CD4-positive, CD25-positive, alpha-beta regulatory T cell (primary cell): ENCODE results near the gene TTYH1. TPM values are rescaled to one million over a fixed set of nuclear protein-coding genes. Genes with fewer than 3 reads are reported as not detected.

Experiments used
- ATAC-seq, 2 donors: fragments of 150-1000 bp; cut with Tn5 transposase; one replicate each; pipeline ENCODE4 v1.10.0; 2021; ENCODE audit warnings: low read depth in 2 of 2, moderate number of reproducible peaks in 2 of 2, moderate library complexity in 1 of 2
- DNase-seq, 3 donors: peaks; one replicate each; pipeline versions ENCODE4 v3.0.0 to v3.0.0-alpha.2; 2012 to 2022; ENCODE audit warnings: mixed read lengths in 1 of 3
- H3K27ac ChIP-seq: one replicate; pipeline ENCODE4 v1.7.0; 2013; ENCODE audit warnings: mild to moderate bottlenecking, low read length; ENCODE audit not compliant: insufficient read depth, poor library complexity, severe bottlenecking
- H3K27me3 ChIP-seq: one replicate; pipeline ENCODE4 v1.7.0; 2013; ENCODE audit warnings: low read length; ENCODE audit not compliant: control insufficient read depth, insufficient read depth
- H3K36me3 ChIP-seq: one replicate; pipeline ENCODE4 v1.7.0; 2013; ENCODE audit warnings: mild to moderate bottlenecking, low read length, moderate library complexity; ENCODE audit not compliant: control insufficient read depth, insufficient read depth
- H3K4me1 ChIP-seq: 2 replicates; pipeline ENCODE4 v1.7.0; 2013; ENCODE audit warnings: mild to moderate bottlenecking, low read length; ENCODE audit not compliant: insufficient read depth, control insufficient read depth, poor library complexity, severe bottlenecking
- H3K4me3 ChIP-seq: one replicate; pipeline ENCODE4 v1.7.0; 2013; ENCODE audit warnings: low read depth, mild to moderate bottlenecking, low read length, moderate library complexity
- H3K9me3 ChIP-seq, 2 experiments: 1 replicate in 1 of 2; 2 replicates in 1 of 2; pipeline ENCODE4 v1.7.0; 2013; ENCODE audit warnings: low read length in 2 of 2, mild to moderate bottlenecking in 1 of 2, moderate library complexity in 1 of 2; ENCODE audit not compliant: control insufficient read depth in 2 of 2
- H3K27ac Mint-ChIP-seq, 3 donors: one replicate each; pipeline ENCODE4 v1.8.0; 2020 to 2022; ENCODE audit warnings: mild to moderate bottlenecking in 3 of 3, mixed read lengths in 3 of 3, moderate library complexity in 2 of 3
- H3K27me3 Mint-ChIP-seq: one replicate; pipeline ENCODE4 v1.8.0; 2022; ENCODE audit warnings: mild to moderate bottlenecking, mixed read lengths
- H3K36me3 Mint-ChIP-seq: one replicate; pipeline ENCODE4 v1.8.0; 2020; ENCODE audit warnings: mixed read lengths
- H3K4me1 Mint-ChIP-seq, 4 donors: one replicate each; pipeline ENCODE4 v1.8.0; 2020 to 2022; ENCODE audit warnings: mixed read lengths in 4 of 4, mild to moderate bottlenecking in 1 of 4
- H3K4me3 Mint-ChIP-seq, 4 donors: one replicate each; pipeline ENCODE4 v1.8.0; 2020 to 2022; ENCODE audit warnings: mild to moderate bottlenecking in 4 of 4, mixed read lengths in 4 of 4, moderate library complexity in 3 of 4
- H3K9me3 Mint-ChIP-seq, 7 donors: one replicate each; pipeline ENCODE4 v1.8.0; 2020 to 2022; ENCODE audit warnings: mixed read lengths in 7 of 7, mild to moderate bottlenecking in 3 of 7, moderate library complexity in 2 of 7
- polyA plus RNA-seq, 4 donors: library from polyadenylated mRNA; unstranded; fragments of 300-500 nt; fragmentation: Illumina TruSeq; gene quantifications; one replicate each; pipeline ENCODE4 v1.2.3, GENCODE V29; 2021
- total RNA-seq: library from RNA; stranded (reverse); gene quantifications from one replicate; pipeline ENCODE4 v1.2.3, GENCODE V29; 2022

Gene TTYH1
- total and polyA plus RNA-seq, 5 donors from 2014 or later, result 0.17 to 1.00 (median 0.31) TPM; not detected in 2

DNA sequence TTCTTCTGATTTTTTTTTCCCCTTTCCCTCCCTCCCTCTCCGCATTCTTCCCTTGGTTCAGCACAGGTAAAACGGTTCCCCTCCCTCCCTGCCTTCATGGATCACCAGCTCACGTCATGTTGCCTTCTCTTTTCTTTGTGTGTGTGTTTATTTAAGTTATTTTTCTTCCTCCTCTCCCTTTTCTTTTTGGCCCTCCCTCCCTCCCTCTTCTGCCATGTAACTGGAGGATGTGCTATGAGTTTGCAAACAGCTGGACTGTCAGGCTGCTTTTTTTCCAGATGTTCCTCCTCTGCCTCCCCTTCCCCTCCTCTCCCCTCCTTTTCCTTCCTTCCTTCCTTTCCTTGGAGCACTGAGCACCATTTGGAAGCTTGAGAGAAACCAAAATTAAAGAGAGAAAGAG, 46.3 kb downstream of the TTYH1 start:
- Mint-ChIP-seq H3K4me1 (peaks cover 0 to 46% (median 23%) of the 10 kb centered on the region in 4 donors), H3K27me3 (peaks cover 17% of the 10 kb centered on the region), H3K9me3 (no peaks in the 10 kb centered on the region), H3K4me3 (peak overlapping the region; percentile 41 to 79 (median 72)), H3K27ac (no peak overlapping the region), H3K36me3 (peaks cover 21% of the 10 kb centered on the region)
- H3K27me3 ChIP-seq, result no peaks in the 10 kb centered on the region
- ATAC-seq, result no peak
- H3K9me3 ChIP-seq, result no peaks in the 10 kb centered on the region
- no peak overlapping the region for H3K4me3 ChIP-seq
- peaks cover 32% of the 10 kb centered on the region for H3K4me1 ChIP-seq
- peaks cover 43% of the 10 kb centered on the region for H3K36me3 ChIP-seq
- H3K27ac ChIP-seq, result no peak overlapping the region
- DNase-seq, result no peak

GRCh38 chr19:54462047-54462654, 46.9 kb downstream of the TTYH1 start:
- Mint-ChIP-seq H3K27ac (peak overlapping the region in 1 of 3 donors; percentile 73), H3K27me3 (peaks cover 17% of the 10 kb centered on the region), H3K4me1 (peaks cover 0 to 46% (median 23%) of the 10 kb centered on the region in 4 donors), H3K36me3 (peaks cover 21% of the 10 kb centered on the region), H3K9me3 (no peaks in the 10 kb centered on the region), H3K4me3 (peak overlapping the region; percentile 41 to 79 (median 72))
- Histone ChIP-seq H3K36me3 (peaks cover 38% of the 10 kb centered on the region), H3K9me3 (no peaks in the 10 kb centered on the region), H3K27ac (peak overlapping the region; percentile 85), H3K4me1 (peaks cover 32% of the 10 kb centered on the region), H3K27me3 (no peaks in the 10 kb centered on the region), H3K4me3 (no peak overlapping the region)
- ATAC-seq (no peak), DNase-seq (no peak)

- H3K27me3 ChIP-seq, result no peaks in the 10 kb centered on the region
- H3K4me3 ChIP-seq, result no peak overlapping the region
- Mint-ChIP-seq H3K27ac (peak overlapping the region; percentile 59 to 97 (median 93)), H3K27me3 (peaks cover 22% of the 10 kb centered on the region), H3K36me3 (peaks cover 19% of the 10 kb centered on the region), H3K4me1 (peaks cover 0 to 46% (median 23%) of the 10 kb centered on the region in 4 donors), H3K9me3 (no peaks in the 10 kb centered on the region), H3K4me3 (peak overlapping the region; percentile 69 to 98 (median 85))
- DNase-seq (peak; percentile 50 to 83 (median 72)), ATAC-seq (peak; percentile 39 to 54)
- peak overlapping the region; percentile 85 for H3K27ac ChIP-seq
- peaks cover 32% of the 10 kb centered on the region for H3K4me1 ChIP-seq
- H3K9me3 ChIP-seq, result no peaks in the 10 kb centered on the region
- peaks cover 31% of the 10 kb centered on the region for H3K36me3 ChIP-seq
Observed at GRCh38 chr19:54462655-54463530, 47.6 kb downstream of the TTYH1 start.

- Mint-ChIP-seq H3K27ac (peak within 1 kb of the TSS; percentile 93 to 97 (median 93)), H3K4me1 (peaks cover 0 to 41% (median 20%) of the 10 kb centered on the region in 4 donors), H3K4me3 (peak within 1 kb of the TSS; percentile 89 to 98 (median 93)), H3K36me3 (peaks cover 12% of the 10 kb centered on the region), H3K9me3 (no peaks in the 10 kb centered on the region), H3K27me3 (peaks cover 29% of the 10 kb centered on the region)
- ATAC-seq (peak; percentile 65 to 71), DNase-seq (peak; percentile 90 to 98 (median 93))
- Histone ChIP-seq H3K4me1 (peaks cover 32% of the 10 kb centered on the region), H3K9me3 (no peaks in the 10 kb centered on the region), H3K27me3 (no peaks in the 10 kb centered on the region), H3K36me3 (peaks cover 24% of the 10 kb centered on the region), H3K27ac (peak within 1 kb of the TSS; percentile 85), H3K4me3 (peak within 1 kb of the TSS; percentile 62)
Observed at GRCh38 chr19:54463531-54464043, 48.3 kb downstream of the TTYH1 start, which contains the start of gene LENG9. Gene LENG9 (minus strand): TSS chr19:54463778. CDS start chr19:54463526, 252 bp downstream.

GRCh38 chr19:54464044-54464629, 48.9 kb downstream of the TTYH1 start:
- ATAC-seq (peak; percentile 56), DNase-seq (peak; percentile 84 to 94 (median 88))
- Histone ChIP-seq H3K36me3 (peaks cover 19% of the 10 kb centered on the region), H3K4me3 (peak overlapping the region; percentile 62), H3K27me3 (no peaks in the 10 kb centered on the region), H3K27ac (peak overlapping the region; percentile 85), H3K4me1 (peaks cover 32% of the 10 kb centered on the region), H3K9me3 (no peaks in the 10 kb centered on the region)
- peak overlapping the region; percentile 89 to 98 (median 93) for H3K4me3 Mint-ChIP-seq
- H3K36me3 Mint-ChIP-seq, result peaks cover 7% of the 10 kb centered on the region
- peaks cover 0 to 35% (median 15%) of the 10 kb centered on the region in 4 donors for H3K4me1 Mint-ChIP-seq
- H3K27me3 Mint-ChIP-seq, result peaks cover 34% of the 10 kb centered on the region
- H3K27ac Mint-ChIP-seq, result peak overlapping the region in 2 of 3 donors; percentile 93
- H3K9me3 Mint-ChIP-seq, result no peaks in the 10 kb centered on the region

- peak overlapping the region in 2 of 3 donors; percentile 93 for H3K27ac Mint-ChIP-seq
- H3K4me3 Mint-ChIP-seq, result peak overlapping the region; percentile 89 to 98 (median 93)
- H3K9me3 ChIP-seq, result no peaks in the 10 kb centered on the region
- DNase-seq (peak; percentile 61 to 88 (median 65)), ATAC-seq (peak; percentile 13 to 32)
- peak overlapping the region; percentile 85 for H3K27ac ChIP-seq
- H3K36me3 Mint-ChIP-seq, result peaks cover 2% of the 10 kb centered on the region
- peaks cover 5% of the 10 kb centered on the region for H3K27me3 ChIP-seq
- peak overlapping the region; percentile 62 for H3K4me3 ChIP-seq
- no peaks in the 10 kb centered on the region for H3K9me3 Mint-ChIP-seq
- H3K36me3 ChIP-seq, result peaks cover 12% of the 10 kb centered on the region
- H3K4me1 Mint-ChIP-seq, result peaks cover 0 to 32% (median 11%) of the 10 kb centered on the region in 4 donors
- H3K27me3 Mint-ChIP-seq, result peaks cover 40% of the 10 kb centered on the region
- H3K4me1 ChIP-seq, result peaks cover 32% of the 10 kb centered on the region
Observed at GRCh38 chr19:54464630-54465425, 49.6 kb downstream of the TTYH1 start.
